PC-3 (cell line): ENCODE measurements around the gene RAF1. TPM values are rescaled to one million over a fixed set of nuclear protein-coding genes. Genes with fewer than 3 reads are reported as not detected.

Experiments used
- ATAC-seq: fragments of 200-7000 bp; cut with Tn5 transposase; 2 replicates; pipeline ENCODE4 v1.9.1; 2020; ENCODE audit warnings: mild to moderate bottlenecking, moderate library complexity
- BruUV-seq: library from RNA; stranded (reverse); fragments of 400-500 nt; replicated peaks from 2 replicates; lab custom pipeline; 2021; lab: Mats Ljungman, UMichigan
- CTCF ChIA-PET: fragments of 300-600 bp; sonication (Branson Sonifier 250); formaldehyde crosslinking; loops from one replicate; lab custom pipeline; 2022; ENCODE audit warnings: antibody characterized with exemption; lab: Charles Lee
- POLR2A ChIA-PET: fragments of 300-600 bp; sonication (Branson Sonifier 250); formaldehyde crosslinking; loops from one replicate; lab custom pipeline; 2022; ENCODE audit warnings: antibody characterized with exemption; ENCODE audit not compliant: unreplicated experiment; lab: Charles Lee
- DNase-seq: peaks from one replicate; pipeline ENCODE4 v3.0.0-alpha.2; 2015
- H2AFZ ChIP-seq: fragments of 300-600 bp; sonication (generic); 2 replicates; pipeline ENCODE4 v1.6.0; 2016; ENCODE audit warnings: antibody characterized with exemption, low read length
- H3F3A ChIP-seq: fragments of 300-600 bp; sonication (generic); one replicate; pipeline ENCODE4 v1.6.0; 2017; ENCODE audit warnings: antibody characterized with exemption, low read length, control low read depth, mild to moderate bottlenecking; ENCODE audit not compliant: unreplicated experiment
- H3K27ac ChIP-seq: fragments of 300-600 bp; sonication (generic); 2 replicates; pipeline ENCODE4 v1.5.1; 2016; ENCODE audit warnings: mild to moderate bottlenecking, low read length
- H3K27me3 ChIP-seq: fragments of 300-600 bp; sonication (generic); 2 replicates; pipeline ENCODE4 v1.6.1; 2016; ENCODE audit warnings: low read length, mixed read lengths
- H3K36me3 ChIP-seq: fragments of 300-600 bp; sonication (generic); 2 replicates; pipeline ENCODE4 v1.6.1; 2016; ENCODE audit warnings: low read depth, mixed run types, low read length, mixed read lengths
- H3K4me1 ChIP-seq: fragments of 300-600 bp; sonication (generic); 2 replicates; pipeline ENCODE4 v1.5.1; 2016; ENCODE audit warnings: low read length; ENCODE audit not compliant: insufficient read depth
- H3K4me2 ChIP-seq: fragments of 300-600 bp; sonication (generic); 2 replicates; pipeline ENCODE4 v1.6.0; 2016; ENCODE audit warnings: low read length
- H3K4me3 ChIP-seq: fragments of 300-600 bp; sonication (generic); 2 replicates; pipeline ENCODE4 v1.5.1; 2016; ENCODE audit warnings: mild to moderate bottlenecking, low read length, mixed read lengths
- H3K79me2 ChIP-seq: fragments of 300-600 bp; sonication (generic); 2 replicates; pipeline ENCODE4 v1.6.1; 2017; ENCODE audit warnings: low read length, mixed read lengths
- H3K9ac ChIP-seq: fragments of 300-600 bp; sonication (generic); 2 replicates; pipeline ENCODE4 v1.6.0; 2016; ENCODE audit warnings: mild to moderate bottlenecking, low read length
- H3K9me2 ChIP-seq: fragments of 300-600 bp; sonication (generic); replicated peaks from 2 replicates; pipeline ENCODE4 v1.6.1; 2016; ENCODE audit warnings: mixed run types, low read length, mixed read lengths
- H3K9me3 ChIP-seq: fragments of 300-600 bp; sonication (generic); 2 replicates; pipeline ENCODE4 v1.6.1; 2016; ENCODE audit warnings: low read length, mixed read lengths
- H4K20me1 ChIP-seq: fragments of 300-600 bp; sonication (generic); 2 replicates; pipeline ENCODE4 v1.6.1; 2016; ENCODE audit warnings: low read length, mixed read lengths
- CTCF ChIP-seq: fragments of 300-600 bp; sonication (generic); conservative IDR thresholded peaks from 2 replicates; pipeline ENCODE4 v1.5.1; 2017; ENCODE audit warnings: antibody characterized with exemption, low read depth, mild to moderate bottlenecking, low read length
- EZH2 ChIP-seq: fragments of 300-600 bp; sonication (generic); IDR thresholded peaks from one replicate; pipeline ENCODE4 v1.6.1; 2017; ENCODE audit warnings: antibody characterized with exemption, mild to moderate bottlenecking, low read length; ENCODE audit not compliant: unreplicated experiment
- EZH2phosphoT487 ChIP-seq: fragments of 300-600 bp; sonication (generic); IDR thresholded peaks from 2 replicates; pipeline ENCODE4 v1.6.1; 2018; ENCODE audit warnings: mild to moderate bottlenecking, antibody characterized with exemption, low read length, borderline replicate concordance
- intact Hi-C: fragments of 100-400 bp; cut with micrococcal nuclease; formaldehyde crosslinking; loops from 2 replicates; pipeline ENCODE4 v1.9.0; 2023
- total RNA-seq: library from RNA; depleted of rRNA; stranded (reverse); fragments of >200 nt; gene quantifications from 2 replicates; pipeline ENCODE4 v1.2.3, GENCODE V29; 2014

Gene RAF1
- total RNA-seq, 1 experiment from 2014 or later, result 130 TPM

- H3K9me3 ChIP-seq, result no peaks in the 10 kb centered on the region
- H2AFZ ChIP-seq, result no peak overlapping the region
- H3K27ac ChIP-seq, result no peak overlapping the region
- peaks cover 3% of the 10 kb centered on the region for H3F3A ChIP-seq
- H3K9me2 ChIP-seq, result no peaks in the 10 kb centered on the region
- no TSS peak for BruUV-seq
- intact Hi-C loops, result no loop called here
- no peak overlapping the region for H3K9ac ChIP-seq
- no peak for DNase-seq
- ChIA-PET POLR2A (no interaction called here), CTCF (no interaction called here)
- peaks cover 30% of the 10 kb centered on the region for H4K20me1 ChIP-seq
- no peaks in the 10 kb centered on the region for H3K27me3 ChIP-seq
- no peak for ATAC-seq
- H3K4me2 ChIP-seq, result no peak overlapping the region
- H3K4me1 ChIP-seq, result no peaks in the 10 kb centered on the region
- H3K4me3 ChIP-seq, result no peak overlapping the region
- peaks cover 72% of the 10 kb centered on the region for H3K79me2 ChIP-seq
- no peak for TF ChIP-seq CTCF
- no peak for TF ChIP-seq EZH2phosphoT487
- TF ChIP-seq EZH2, result no peak
- H3K36me3 ChIP-seq, result peaks cover 32% of the 10 kb centered on the region
These were observed 45.5 kb downstream of the RAF1 start for GRCh38 chr3:12618426-12618825.

GRCh38 chr3:12615266-12615665, 48.7 kb downstream of the RAF1 start:
- CTCF ChIA-PET, result no interaction called here

More at GRCh38 chr3:12615266-12615665, 48.7 kb downstream of the RAF1 start:
- H3F3A ChIP-seq, result no peaks in the 10 kb centered on the region
- no peak for TF ChIP-seq EZH2phosphoT487
- no peak for TF ChIP-seq CTCF
- TF ChIP-seq EZH2, result no peak
- no TSS peak for BruUV-seq
- peaks cover 67% of the 10 kb centered on the region for H3K79me2 ChIP-seq
- no peak overlapping the region for H3K4me2 ChIP-seq
- ATAC-seq, result no peak
- H2AFZ ChIP-seq, result no peak overlapping the region
- H3K9ac ChIP-seq, result no peak overlapping the region
- DNase-seq, result no peak
- intact Hi-C loops, result no loop called here
- peaks cover 14% of the 10 kb centered on the region for H4K20me1 ChIP-seq
- no peaks in the 10 kb centered on the region for H3K9me2 ChIP-seq
- H3K36me3 ChIP-seq, result peaks cover 41% of the 10 kb centered on the region
- H3K27ac ChIP-seq, result no peak overlapping the region
- no peak overlapping the region for H3K4me3 ChIP-seq
- no peaks in the 10 kb centered on the region for H3K9me3 ChIP-seq
- H3K27me3 ChIP-seq, result no peaks in the 10 kb centered on the region
- POLR2A ChIA-PET, result no interaction called here
- H3K4me1 ChIP-seq, result no peaks in the 10 kb centered on the region
